ENCODE results near the gene FTSJ3.

GRCh38 chr17:63798572-63799106, 28.8 kb downstream of the FTSJ3 start:
- no peak for TF ChIP-seq CTCF (IDR thresholded peaks at IDR 0.05; ENCODE audit: low read length)
- no peak for TF ChIP-seq EZH2phosphoT487 (IDR thresholded peaks at IDR 0.05; ENCODE audit: low read length)
